SHP77 (cell line): ENCODE data around the gene TGFBR2.

Experiments
- DNase-seq, 2 experiments: peaks; one replicate each; lab custom pipeline; 2025; lab: John Stamatoyannopoulos, UW

TGFBR2 gene

GRCh38 chr3:30720586-30721313 is 114.3 kb downstream of the TGFBR2 start:
- DNase-seq, result no peak

GRCh38 chr3:30721314-30721634 is 114.9 kb downstream of the TGFBR2 start:
- DNase-seq, result no peak

GRCh38 chr3:30723211-30723610 is 116.8 kb downstream of the TGFBR2 start:
- DNase-seq, result no peak

GRCh38 chr3:30724863-30725262 is 118.5 kb downstream of the TGFBR2 start:
- no peak for DNase-seq

GRCh38 chr3:30728143-30728542 is 121.7 kb downstream of the TGFBR2 start:
- DNase-seq, result no peak

- no peak for DNase-seq
Observed at GRCh38 chr3:30729512-30729911, 123.1 kb downstream of the TGFBR2 start.

- DNase-seq, result no peak
Observed at GRCh38 chr3:30729936-30730335, 123.5 kb downstream of the TGFBR2 start.

GRCh38 chr3:30730967-30731366 is 124.6 kb downstream of the TGFBR2 start:
- no peak for DNase-seq

GRCh38 chr3:30733209-30733608 is 126.8 kb downstream of the TGFBR2 start:
- no peak for DNase-seq

- DNase-seq, result no peak
Observed at GRCh38 chr3:30733696-30734095, 127.3 kb downstream of the TGFBR2 start.

GRCh38 chr3:30737743-30738499 is 131.5 kb downstream of the TGFBR2 start:
- DNase-seq, result no peak

- no peak for DNase-seq
Observed at GRCh38 chr3:30738605-30739004, 132.2 kb downstream of the TGFBR2 start.

GRCh38 chr3:30741889-30742288 is 135.5 kb downstream of the TGFBR2 start:
- no peak for DNase-seq

GRCh38 chr3:30742796-30743619 is 136.6 kb downstream of the TGFBR2 start:
- no peak for DNase-seq
